GM21526 (cell line): Measurements from ENCODE around the gene NCOR1.
"Not testable (repeated sequence)": the region's sequence is repeated elsewhere in the genome, so short reads cannot be mapped to it uniquely, and the experiment has no call there.

ENCODE experiments used
- ATAC-seq: cut with Tn5 transposase; IDR thresholded peaks from one replicate; pipeline ENCODE4 v1.9.1; 2021; ENCODE audit warnings: moderate library complexity; ENCODE audit not compliant: unreplicated experiment, low FRiP score

The NCOR1 gene

DNA sequence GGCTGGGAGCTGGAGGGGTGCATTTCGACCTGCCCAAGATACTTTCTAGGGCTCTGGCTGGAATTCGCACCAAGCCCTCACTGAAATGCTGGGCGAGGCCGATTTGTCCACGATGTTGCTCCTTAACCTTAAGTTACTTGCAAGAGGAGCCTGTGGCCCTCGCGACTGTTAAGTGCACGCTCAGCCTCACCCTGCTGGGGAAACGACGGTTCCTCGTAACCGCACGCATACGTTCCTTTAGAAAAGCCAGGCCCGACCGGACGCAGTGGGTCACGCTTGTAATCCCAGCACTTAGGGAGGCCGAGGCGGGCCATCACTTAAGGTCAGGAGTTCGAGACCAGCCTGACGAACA, 607 bp upstream of the NCOR1 start:
- no peak for ATAC-seq

- ATAC-seq = peak; percentile 35
Observed at GRCh38 chr17:16215002-16215272, 397 bp downstream of the NCOR1 start.

DNA sequence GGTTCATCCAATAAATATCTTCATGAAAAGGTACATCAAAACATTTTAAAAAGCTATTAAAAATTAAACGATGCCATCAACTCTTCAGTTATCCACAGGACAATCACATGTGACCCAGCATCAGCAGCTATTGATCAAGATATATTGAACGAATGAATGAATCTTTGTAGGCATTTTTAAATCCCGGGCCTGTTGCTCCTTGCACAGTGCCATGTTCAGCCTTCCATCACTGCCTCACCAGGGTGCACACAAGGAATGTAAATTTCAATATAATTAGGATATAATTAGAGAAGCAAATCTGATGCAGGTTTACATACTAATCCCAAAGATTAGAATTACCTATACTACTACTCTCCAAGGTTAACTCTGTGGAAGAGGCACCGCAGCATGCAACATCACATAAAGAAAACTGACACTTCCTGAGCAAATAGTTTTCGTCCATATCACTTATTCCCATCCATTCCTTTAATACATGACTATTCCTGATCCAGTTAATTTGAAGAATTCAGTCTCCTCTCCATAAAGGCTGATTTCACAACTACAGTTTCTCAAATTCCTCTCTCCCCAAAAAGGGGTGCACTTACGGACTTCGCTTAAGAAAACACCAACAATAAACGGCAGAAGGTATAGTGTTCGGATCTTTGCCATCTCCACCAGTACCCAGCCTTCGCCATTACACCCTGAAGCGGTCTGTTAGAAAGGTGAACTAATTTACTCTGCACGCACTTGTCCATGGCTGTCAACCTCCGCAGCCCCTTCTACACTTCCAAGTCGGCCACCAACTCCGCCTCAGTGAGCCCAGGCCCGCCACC, 938 bp downstream of the NCOR1 start:
- peak; percentile 22 for ATAC-seq

- no peak for ATAC-seq
Observed at GRCh38 chr17:16212793-16213192, 2.5 kb downstream of the NCOR1 start.

- ATAC-seq = no peak
Observed at GRCh38 chr17:16211590-16211989, 3.7 kb downstream of the NCOR1 start.

- ATAC-seq = not testable (repeated sequence)
Observed at GRCh38 chr17:16204763-16205162, 10.6 kb downstream of the NCOR1 start.

DNA sequence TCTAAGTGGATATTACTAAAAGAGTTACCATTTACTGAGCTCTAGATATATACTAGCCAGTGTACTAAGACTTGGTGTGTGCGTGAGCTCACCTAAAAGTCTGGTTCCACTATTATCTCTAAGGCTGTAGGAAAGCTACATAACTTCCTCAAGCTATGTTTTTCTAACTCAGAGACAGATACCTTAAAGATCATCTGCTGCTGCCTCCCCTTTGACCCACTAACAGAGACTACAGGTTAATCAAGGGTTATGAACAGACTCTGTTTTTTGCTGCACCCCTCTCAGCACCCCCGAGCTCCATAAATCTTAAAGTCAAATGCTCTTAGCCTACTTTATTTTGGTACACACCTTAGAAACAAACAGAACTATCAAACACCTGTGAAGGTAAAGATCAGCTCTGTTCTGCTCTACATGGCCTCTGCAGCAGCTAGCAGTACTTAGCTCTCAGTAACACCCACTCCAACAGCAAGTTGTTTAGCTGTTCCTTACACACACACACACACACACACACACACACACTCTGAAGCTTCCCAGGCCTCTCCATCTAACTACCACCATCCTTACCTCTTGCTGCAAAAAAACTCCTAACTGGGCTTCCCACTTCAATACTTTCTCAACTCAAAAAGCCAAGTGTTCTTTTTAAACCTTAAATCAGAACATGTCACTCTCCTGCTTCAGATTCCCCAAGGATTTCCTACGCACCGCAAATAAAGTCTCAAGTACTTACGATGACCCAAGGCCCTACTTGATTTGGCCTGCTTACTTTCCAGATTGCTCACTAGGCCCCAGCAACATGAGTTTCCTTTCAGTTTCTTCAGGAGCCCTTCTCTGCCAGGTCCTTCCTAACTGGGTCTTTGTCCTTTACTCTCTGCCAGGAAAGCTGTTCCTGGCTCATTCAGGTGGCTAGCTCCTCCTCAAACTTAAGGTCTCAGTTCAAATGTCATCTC, 12.5 kb downstream of the NCOR1 start:
- ATAC-seq = not testable (repeated sequence)

DNA sequence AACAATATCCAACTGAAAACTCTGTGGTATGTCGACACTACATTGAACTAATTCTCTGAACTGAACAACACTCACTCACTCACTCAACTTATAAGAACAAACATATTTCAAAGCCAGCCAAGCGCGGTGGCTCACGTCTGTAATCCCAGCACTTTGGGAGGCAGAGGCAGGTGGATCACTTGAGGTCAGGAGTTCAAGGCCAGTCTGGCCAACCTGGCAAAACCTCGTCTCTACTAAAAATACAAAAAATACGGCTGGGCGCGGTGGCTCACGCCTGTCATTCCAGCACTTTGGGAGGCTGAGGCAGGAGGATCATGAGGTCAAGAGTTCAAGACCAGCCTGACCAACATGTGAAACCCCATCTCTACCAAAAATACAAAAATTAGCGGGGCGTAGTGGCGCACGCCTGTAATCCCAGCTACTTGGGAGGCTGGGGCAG, 13.6 kb downstream of the NCOR1 start:
- ATAC-seq = not testable (repeated sequence)

- ATAC-seq = no peak
Observed at GRCh38 chr17:16199093-16199492, 16.2 kb downstream of the NCOR1 start.

DNA sequence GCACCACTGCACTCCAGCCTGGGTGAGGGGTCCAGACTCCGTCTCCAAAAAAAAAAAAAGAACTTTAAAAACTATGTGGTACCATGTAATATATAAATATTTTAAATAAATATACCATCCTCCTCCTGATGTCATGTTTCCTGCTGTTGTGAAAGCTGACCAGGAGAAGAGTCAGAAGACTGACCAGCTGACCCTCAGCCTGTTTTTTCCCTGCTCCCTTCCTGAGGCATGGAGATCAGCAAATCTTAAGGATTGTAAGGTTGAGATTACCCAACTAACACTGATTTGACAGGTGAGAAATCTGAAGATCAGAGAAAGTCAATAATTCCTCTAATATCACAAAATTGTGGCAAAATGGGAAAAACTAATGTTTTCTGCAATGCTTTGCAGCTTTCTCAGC, 18.1 kb downstream of the NCOR1 start:
- no peak for ATAC-seq

- ATAC-seq = not testable (repeated sequence)
Observed at GRCh38 chr17:16194307-16194835, 21.0 kb downstream of the NCOR1 start.

DNA sequence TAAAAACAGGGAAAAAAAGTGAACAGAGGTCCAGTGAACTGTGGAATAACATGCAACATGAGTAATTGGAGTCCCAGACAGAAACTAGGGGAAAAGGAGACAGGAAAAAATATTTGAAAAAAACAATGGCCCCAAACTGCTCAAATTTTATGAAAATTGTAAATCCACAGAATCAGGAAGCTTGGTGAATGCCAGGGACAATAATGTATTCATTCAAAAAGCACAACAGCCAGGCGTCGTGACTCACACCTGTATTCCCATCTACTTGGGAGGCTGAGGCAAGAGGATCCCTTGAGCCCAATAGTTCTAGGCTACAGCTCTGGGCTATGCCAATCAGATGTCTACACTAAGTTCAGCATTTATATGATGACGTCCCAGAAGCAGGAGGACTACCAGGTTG, 23.7 kb downstream of the NCOR1 start:
- ATAC-seq = no peak

- ATAC-seq = no peak
Observed at GRCh38 chr17:16190703-16191360, 24.5 kb downstream of the NCOR1 start.

DNA sequence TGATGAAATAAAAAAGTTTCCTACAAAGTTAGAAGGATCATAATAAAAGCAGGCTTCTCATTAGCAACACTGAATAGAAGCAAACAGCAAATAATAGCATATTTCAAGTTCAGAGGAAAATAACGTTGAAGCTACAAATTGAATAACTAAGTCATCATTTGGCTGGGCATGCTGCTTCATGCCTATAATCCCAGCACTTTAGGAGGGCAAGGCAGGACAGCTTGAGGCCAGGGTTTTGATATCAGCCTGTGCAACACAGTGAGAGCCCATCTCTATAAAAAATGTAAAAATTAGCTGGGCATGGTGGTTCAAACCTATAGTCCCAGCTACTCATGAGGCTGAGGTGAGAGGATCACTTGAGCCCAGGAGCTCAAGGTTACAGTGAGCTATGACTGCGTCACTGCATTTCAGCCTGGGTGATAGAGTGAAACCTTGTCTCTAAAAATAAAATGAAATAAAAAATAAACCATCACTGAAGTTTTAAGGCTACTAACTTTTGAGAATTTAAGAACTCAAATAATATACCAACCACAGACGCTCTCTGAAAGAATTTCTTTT, 25.5 kb downstream of the NCOR1 start:
- ATAC-seq = no peak

DNA sequence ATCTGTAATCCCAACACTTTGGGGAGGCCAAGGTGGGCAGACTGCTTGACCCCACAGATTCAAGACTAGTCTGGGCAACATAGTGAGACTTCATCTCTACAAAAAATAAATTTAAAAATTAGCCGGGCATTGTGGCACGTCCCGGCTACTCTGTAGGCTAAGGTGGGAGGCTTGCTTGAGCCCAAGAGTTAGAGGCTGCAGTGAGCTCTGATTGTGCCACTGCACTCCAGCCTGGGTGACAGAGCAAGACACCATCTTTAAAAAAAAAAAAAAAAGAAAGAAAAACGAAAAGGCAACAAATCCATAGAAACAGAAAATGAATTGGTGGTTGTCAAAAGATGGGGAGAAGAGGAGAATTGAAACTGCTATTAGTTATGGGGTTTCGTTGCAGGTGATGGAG, 27.7 kb downstream of the NCOR1 start:
- ATAC-seq = no peak

- no peak for ATAC-seq
Observed at GRCh38 chr17:16181581-16181980, 33.8 kb downstream of the NCOR1 start.

DNA sequence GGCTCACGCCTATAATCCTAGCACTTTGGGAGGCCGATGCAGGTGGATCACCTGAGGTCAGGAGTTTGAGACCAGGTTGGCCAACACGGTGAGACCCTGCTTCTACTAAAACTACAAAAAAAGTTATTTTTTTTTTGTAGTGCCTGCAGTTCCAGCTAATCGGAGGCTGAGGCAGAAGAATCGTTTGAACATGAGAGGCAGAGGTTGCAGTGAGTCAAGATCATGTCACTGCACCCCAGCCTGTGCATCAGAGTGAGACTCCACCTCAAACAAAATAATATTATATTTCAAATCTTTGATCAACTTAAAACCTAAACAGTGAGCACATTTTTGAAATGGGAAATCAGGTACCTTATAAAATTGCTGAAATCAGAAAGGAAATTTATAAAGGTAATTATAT, 36.5 kb downstream of the NCOR1 start:
- ATAC-seq = no peak

GRCh38 chr17:16171613-16172012, 43.7 kb downstream of the NCOR1 start:
- ATAC-seq = no peak

- ATAC-seq = not testable (repeated sequence)
Observed at GRCh38 chr17:16166766-16167165, 48.6 kb downstream of the NCOR1 start.

DNA sequence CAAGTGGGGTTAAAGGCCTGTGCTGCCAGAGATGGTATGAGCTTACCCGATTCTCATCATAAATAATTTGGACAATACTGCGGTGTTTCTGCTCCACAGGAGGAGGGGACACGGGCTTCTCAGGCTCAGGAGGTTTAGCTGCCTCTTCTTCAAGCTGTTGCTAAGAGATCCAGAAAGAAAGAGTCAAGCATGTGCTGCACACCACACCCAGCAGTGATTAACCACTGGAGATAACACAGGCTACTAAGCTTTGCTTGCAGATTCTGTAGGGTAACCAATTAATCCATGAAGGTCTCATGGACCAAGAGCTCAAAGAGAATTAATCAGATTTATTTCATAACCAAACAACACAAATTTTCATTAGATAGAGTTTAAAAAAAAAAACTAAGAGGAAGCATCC, 56.6 kb downstream of the NCOR1 start:
- no peak for ATAC-seq

DNA sequence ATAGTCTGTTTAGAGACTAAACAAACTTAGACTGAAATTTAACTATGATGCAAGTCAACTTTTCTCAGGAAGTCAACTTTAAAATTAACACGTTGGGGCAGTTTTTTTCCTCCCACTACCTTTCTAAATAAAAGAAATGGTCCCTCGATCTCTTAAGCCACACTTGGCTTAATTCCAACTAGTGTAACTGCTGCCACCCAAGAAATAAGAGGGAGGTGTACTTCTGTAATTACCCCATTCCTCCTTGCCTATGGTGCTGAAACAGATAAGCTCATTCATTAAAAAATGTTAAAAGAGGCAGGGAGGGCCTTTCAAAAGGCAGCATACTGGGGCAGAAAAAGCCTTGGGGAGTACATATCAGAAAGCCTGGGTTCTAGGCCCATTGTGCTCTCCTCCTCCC, 59.8 kb downstream of the NCOR1 start:
- no peak for ATAC-seq
